Osteocyte (in vitro differentiated cells): ENCODE measurements around the gene PLK2. TPM values are rescaled to one million over a fixed set of nuclear protein-coding genes. Genes with fewer than 3 reads are reported as not detected.

ENCODE experiments used
- DNase-seq: peaks from one replicate; pipeline ENCODE4 v3.0.0; 2021; ENCODE audit warnings: mixed read lengths; ENCODE audit not compliant: unreplicated experiment; ENCODE audit errors: extremely low spot score
- H3K27ac Mint-ChIP-seq: one replicate; pipeline ENCODE4 v1.8.0; 2021; ENCODE audit warnings: mild to moderate bottlenecking, mixed read lengths; ENCODE audit not compliant: unreplicated experiment
- H3K27me3 Mint-ChIP-seq: one replicate; pipeline ENCODE4 v1.8.0; 2021; ENCODE audit warnings: mixed read lengths; ENCODE audit not compliant: unreplicated experiment
- H3K36me3 Mint-ChIP-seq: one replicate; pipeline ENCODE4 v1.8.0; 2021; ENCODE audit warnings: mixed read lengths; ENCODE audit not compliant: unreplicated experiment
- H3K4me1 Mint-ChIP-seq: one replicate; pipeline ENCODE4 v1.8.0; 2021; ENCODE audit warnings: mixed read lengths; ENCODE audit not compliant: unreplicated experiment
- H3K4me3 Mint-ChIP-seq: one replicate; pipeline ENCODE4 v1.8.0; 2021; ENCODE audit warnings: mild to moderate bottlenecking, moderate library complexity, mixed read lengths; ENCODE audit not compliant: unreplicated experiment
- H3K9me3 Mint-ChIP-seq: one replicate; pipeline ENCODE4 v1.8.0; 2021; ENCODE audit warnings: mixed read lengths; ENCODE audit not compliant: unreplicated experiment
- total RNA-seq: library from RNA; stranded (reverse); gene quantifications from 2 replicates; pipeline ENCODE4 v1.2.1, GENCODE V29; 2021
- TF ChIP-seq, protein P1 (sequence below): fragments of 200-600 bp; sonication (generic); IDR thresholded peaks from 2 replicates; pipeline ENCODE4 v1.5.0; 2021; ENCODE audit warnings: antibody characterized with exemption, mild to moderate bottlenecking, moderate library complexity

Gene PLK2
- total RNA-seq, 1 donor from 2014 or later: 73.3 TPM

DNA sequence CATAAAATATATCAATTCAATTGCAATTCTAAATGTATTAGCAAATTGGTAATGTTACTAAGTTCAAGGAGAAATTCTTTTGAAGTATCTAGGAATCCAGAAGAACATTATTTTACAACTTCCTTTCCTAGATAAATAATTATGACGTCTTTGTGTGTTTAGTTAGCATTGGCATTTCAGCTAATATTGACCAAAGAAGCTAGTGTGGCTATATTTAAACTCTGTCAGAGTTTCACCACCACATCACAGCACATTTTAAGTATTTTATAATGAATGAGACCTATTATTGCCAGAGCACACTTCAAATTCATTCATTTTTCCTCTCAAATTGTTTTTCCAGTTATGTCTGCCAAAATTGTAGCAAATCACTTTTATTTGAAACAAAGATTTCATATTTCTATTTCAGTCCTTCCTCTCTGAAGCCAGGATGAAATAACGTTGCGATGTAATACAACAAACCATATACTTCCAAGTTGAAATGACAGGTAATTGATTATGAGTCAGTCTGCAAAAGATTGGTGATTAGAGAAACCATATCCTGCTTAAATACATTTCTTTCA, 18.9 kb downstream of the PLK2 start:
- DNase-seq: no peak
- Mint-ChIP-seq H3K27me3 (no peaks in the 10 kb centered on the region), H3K36me3 (no peaks in the 10 kb centered on the region), H3K4me1 (peaks cover 6% of the 10 kb centered on the region), H3K9me3 (no peaks in the 10 kb centered on the region), H3K27ac (no peak overlapping the region), H3K4me3 (no peak overlapping the region)
- TF ChIP-seq, protein P1, sequence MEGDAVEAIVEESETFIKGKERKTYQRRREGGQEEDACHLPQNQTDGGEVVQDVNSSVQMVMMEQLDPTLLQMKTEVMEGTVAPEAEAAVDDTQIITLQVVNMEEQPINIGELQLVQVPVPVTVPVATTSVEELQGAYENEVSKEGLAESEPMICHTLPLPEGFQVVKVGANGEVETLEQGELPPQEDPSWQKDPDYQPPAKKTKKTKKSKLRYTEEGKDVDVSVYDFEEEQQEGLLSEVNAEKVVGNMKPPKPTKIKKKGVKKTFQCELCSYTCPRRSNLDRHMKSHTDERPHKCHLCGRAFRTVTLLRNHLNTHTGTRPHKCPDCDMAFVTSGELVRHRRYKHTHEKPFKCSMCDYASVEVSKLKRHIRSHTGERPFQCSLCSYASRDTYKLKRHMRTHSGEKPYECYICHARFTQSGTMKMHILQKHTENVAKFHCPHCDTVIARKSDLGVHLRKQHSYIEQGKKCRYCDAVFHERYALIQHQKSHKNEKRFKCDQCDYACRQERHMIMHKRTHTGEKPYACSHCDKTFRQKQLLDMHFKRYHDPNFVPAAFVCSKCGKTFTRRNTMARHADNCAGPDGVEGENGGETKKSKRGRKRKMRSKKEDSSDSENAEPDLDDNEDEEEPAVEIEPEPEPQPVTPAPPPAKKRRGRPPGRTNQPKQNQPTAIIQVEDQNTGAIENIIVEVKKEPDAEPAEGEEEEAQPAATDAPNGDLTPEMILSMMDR: no peak

DNA sequence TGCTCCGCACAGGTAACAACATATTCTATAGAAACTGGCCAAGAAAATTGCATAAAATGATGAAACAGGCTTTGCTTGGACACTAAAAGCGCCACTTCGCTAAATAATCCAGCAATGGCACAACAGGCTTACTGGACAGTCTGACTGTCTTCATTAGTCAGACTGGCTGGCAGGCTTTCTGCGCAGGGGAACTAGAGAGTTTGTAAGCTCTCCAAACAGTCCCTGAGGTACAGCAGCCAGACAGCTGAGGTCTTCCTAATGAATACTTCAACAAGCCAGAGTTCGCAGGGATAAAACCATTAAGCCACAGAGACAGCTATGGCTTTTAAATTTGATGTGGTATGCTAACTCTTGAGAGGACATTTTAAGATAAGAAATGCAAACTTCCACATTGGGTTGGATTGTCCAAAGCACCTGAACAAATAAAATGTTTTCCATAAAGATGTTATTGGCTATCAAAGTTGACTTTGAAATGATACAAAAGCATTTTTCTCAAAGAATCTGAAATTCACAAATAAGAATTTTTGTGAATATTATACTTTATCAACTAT, 20.7 kb downstream of the PLK2 start:
- H3K36me3 Mint-ChIP-seq: no peaks in the 10 kb centered on the region
- peaks cover 6% of the 10 kb centered on the region for H3K4me1 Mint-ChIP-seq
- TF ChIP-seq, protein P1: no peak
- H3K27me3 Mint-ChIP-seq: no peaks in the 10 kb centered on the region
- DNase-seq: no peak
- no peak overlapping the region for H3K4me3 Mint-ChIP-seq
- H3K9me3 Mint-ChIP-seq: peaks cover 5% of the 10 kb centered on the region
- no peak overlapping the region for H3K27ac Mint-ChIP-seq

DNA sequence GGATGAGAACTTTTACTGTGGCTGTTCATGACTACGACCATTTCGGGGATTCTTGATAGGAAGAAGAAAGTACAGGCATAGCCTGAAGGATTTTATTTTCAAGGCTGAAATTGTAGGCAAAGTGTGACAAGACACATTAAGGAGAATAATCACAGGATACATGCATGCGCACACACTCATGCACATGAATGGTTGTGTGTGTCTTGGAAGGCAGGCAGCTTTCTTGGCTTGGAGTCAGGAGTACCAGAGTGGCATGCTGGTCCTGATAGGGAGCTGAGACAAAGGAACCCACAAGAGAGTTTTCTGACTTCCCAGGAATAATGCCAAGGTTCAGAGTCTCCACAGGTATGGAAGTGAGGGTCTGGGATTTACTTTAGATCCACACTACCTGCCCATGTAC, 22.2 kb downstream of the PLK2 start:
- peaks cover 6% of the 10 kb centered on the region for H3K4me1 Mint-ChIP-seq

DNA sequence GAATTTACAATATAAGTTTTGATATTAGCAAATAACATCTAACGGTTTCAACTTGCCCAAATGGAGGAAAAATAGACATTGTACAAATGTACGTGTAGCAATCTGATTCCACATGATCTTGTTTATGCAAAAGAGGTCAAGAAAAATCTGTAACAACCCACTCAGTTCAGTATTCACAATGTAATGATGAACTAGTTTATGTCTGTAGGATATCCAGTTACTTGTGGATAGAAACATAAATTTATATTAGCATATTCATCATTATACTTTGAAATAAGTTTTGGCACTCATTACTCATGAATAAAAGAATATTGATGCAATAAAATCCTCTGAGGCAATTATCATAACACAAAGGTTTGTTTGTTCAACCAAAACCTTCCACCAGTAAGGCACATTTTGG, 28.1 kb downstream of the PLK2 start:
- peaks cover 5% of the 10 kb centered on the region for H3K27me3 Mint-ChIP-seq
- H3K4me1 Mint-ChIP-seq: no peaks in the 10 kb centered on the region
- H3K27ac Mint-ChIP-seq: no peak overlapping the region
- DNase-seq: no peak
- no peaks in the 10 kb centered on the region for H3K36me3 Mint-ChIP-seq
- H3K9me3 Mint-ChIP-seq: peaks cover 5% of the 10 kb centered on the region
- H3K4me3 Mint-ChIP-seq: no peak overlapping the region
- TF ChIP-seq, protein P1: no peak

More for the DNA sequence above, 22.2 kb downstream of the PLK2 start:
- H3K9me3 Mint-ChIP-seq: peaks cover 5% of the 10 kb centered on the region
- no peak overlapping the region for H3K27ac Mint-ChIP-seq
- TF ChIP-seq, protein P1: no peak
- DNase-seq: no peak
- H3K27me3 Mint-ChIP-seq: no peaks in the 10 kb centered on the region
- no peak overlapping the region for H3K4me3 Mint-ChIP-seq
- no peaks in the 10 kb centered on the region for H3K36me3 Mint-ChIP-seq

DNA sequence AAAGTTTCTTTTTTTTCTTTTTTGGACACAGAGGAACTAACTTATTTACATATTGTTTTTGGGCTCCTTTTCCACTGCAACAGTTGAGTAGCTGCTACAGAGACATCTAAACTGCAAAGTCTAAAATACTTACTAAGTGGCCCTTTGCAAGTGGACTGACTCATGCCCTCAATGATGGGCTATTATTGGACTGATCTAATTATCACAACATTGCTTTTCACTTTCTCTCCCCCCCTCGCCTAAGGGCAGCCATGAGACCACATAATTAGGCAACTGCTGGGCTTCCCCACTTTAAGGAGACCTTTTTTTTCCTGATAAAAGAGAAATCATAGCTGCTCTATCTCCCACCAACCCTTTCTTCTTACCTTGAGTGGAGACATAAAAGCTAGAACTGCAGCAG, 47.0 kb downstream of the PLK2 start:
- H3K27ac Mint-ChIP-seq: no peak overlapping the region
- DNase-seq: no peak
- no peaks in the 10 kb centered on the region for H3K27me3 Mint-ChIP-seq
- no peaks in the 10 kb centered on the region for H3K36me3 Mint-ChIP-seq
- no peak overlapping the region for H3K4me3 Mint-ChIP-seq
- no peaks in the 10 kb centered on the region for H3K9me3 Mint-ChIP-seq
- H3K4me1 Mint-ChIP-seq: peaks cover 4% of the 10 kb centered on the region
- TF ChIP-seq, protein P1: no peak
